GM12873 (cell line): ENCODE results near the gene ASPSCR1.
A peak's percentile ranks its signal among the peaks of the same experiment; 100 is the strongest.

Experiments used
- TF ChIP-seq, protein P1 (sequence below): IDR thresholded peaks from 2 replicates; pipeline ENCODE4 v1.5.1; 2012; ENCODE audit warnings: low read depth, mild to moderate bottlenecking, moderate library complexity, low read length, control low read depth; ENCODE audit not compliant: insufficient read depth; ENCODE audit errors: missing control alignments

ASPSCR1 gene

GRCh38 chr17:82035488-82035887, 58.1 kb downstream of the ASPSCR1 start:
- TF ChIP-seq, protein P1, sequence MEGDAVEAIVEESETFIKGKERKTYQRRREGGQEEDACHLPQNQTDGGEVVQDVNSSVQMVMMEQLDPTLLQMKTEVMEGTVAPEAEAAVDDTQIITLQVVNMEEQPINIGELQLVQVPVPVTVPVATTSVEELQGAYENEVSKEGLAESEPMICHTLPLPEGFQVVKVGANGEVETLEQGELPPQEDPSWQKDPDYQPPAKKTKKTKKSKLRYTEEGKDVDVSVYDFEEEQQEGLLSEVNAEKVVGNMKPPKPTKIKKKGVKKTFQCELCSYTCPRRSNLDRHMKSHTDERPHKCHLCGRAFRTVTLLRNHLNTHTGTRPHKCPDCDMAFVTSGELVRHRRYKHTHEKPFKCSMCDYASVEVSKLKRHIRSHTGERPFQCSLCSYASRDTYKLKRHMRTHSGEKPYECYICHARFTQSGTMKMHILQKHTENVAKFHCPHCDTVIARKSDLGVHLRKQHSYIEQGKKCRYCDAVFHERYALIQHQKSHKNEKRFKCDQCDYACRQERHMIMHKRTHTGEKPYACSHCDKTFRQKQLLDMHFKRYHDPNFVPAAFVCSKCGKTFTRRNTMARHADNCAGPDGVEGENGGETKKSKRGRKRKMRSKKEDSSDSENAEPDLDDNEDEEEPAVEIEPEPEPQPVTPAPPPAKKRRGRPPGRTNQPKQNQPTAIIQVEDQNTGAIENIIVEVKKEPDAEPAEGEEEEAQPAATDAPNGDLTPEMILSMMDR, result no peak

DNA sequence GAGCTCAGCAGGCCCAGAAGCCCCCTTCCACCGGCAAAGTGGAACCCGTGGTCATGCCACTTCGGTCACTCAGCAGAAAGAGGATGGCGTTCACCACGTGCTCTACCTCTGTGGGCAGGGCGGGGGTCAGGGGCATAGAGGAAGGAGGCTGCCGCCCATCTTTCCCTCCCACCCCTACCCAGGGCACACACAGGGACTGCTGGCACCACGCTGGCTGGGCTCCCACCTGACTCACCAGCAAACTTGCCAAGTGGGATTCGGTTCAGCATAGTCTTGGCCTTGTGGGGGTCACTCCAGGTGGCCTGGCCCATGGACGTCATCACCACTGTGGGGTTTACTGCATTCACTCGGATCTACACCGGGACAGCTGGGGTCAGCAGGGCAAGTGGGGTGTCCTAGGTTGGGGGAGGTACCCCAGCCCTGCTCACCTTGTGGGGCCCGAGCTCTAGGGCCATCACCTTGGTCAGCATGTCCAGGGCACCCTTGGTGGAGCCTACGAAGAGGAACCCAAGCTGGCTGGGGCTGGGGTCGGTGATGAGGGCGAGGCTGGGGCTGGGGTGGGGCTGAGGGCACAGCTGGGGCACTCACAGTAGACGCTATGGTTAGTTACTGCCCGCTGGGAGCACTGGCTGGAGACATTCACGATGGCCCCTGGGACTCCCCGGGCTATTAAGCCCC, 58.7 kb downstream of the ASPSCR1 start:
- TF ChIP-seq, protein P1, result no peak

GRCh38 chr17:82036634-82037091, 59.2 kb downstream of the ASPSCR1 start:
- TF ChIP-seq, protein P1, result no peak

DNA sequence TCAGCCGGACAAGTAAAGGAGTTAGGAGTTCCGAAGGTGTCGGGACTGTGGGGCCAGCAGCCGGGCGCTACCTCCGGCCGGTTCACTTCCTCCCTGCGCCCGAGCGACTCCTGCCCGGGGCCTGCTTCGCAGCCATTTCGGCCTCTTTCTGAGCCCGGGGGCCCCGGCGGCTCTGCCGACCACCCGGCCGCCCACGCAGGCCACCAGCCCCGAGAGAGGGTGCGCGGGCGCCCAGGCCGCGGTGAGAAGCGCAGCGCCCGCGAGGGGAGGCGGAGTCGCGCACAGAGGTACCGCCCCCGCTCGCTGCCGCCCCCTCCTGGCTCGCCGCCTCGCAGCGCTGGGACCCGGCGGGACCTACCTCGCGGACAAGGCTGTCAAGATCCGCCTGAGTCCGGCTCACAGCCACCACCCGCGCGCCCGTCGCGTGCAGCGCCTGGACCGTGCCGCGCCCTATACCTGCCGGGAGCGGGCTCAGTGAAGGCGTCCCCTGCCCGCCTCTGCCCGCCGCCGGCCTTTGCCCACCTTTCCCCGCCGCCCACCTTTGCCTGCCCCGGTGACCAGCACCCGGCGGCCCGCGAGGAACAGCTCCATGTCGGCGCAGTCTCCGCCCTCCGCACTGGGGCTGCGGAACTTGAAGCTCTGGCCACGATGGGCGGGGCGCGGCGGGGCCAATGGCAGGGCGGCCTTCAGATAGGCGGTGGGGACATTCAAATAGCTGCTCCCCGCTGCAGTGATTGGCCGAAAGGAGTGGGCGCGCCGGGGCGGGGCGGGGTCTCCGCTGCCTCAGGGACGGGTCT, 59.9 kb downstream of the ASPSCR1 start, which contains the start of gene DCXR:
DCXR (minus strand) TSS at position 606 of the 797 bp plus-strand sequence; CDS start at position 591, 15 bp downstream.
- TF ChIP-seq, protein P1, result peak; percentile 84

DNA sequence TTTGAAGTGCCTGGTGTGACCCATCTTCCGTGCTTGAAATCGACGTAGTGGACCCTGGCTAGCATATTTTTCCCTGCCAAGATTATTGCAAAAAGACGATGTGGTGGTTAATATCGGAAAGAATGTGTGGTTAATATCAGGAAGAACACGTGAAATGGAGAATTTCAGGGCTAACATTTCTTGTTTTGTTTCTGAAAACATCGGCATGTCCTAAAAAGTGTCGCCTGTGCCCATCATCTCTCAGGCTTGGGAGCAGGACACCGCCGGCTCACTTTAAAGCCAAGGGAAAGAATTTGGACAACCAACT, 60.4 kb downstream of the ASPSCR1 start:
- TF ChIP-seq, protein P1, result no peak

GRCh38 chr17:82039695-82040299, 62.4 kb downstream of the ASPSCR1 start:
- TF ChIP-seq, protein P1, result no peak
